GM12864 (cell line): Measurements from ENCODE around the gene MEF2C.

Experiments used
- DNase-seq: peaks from one replicate; pipeline ENCODE4 v3.0.0-alpha.2; 2011; ENCODE audit warnings: low read depth
- H3K4me3 ChIP-seq: 2 replicates; pipeline ENCODE4 v1.5.1; 2011; ENCODE audit warnings: mild to moderate bottlenecking, low read depth, low read length, control low read depth
- CTCF ChIP-seq: IDR thresholded peaks from 2 replicates; pipeline ENCODE4 v1.5.1; 2011; ENCODE audit warnings: low read depth, mild to moderate bottlenecking, moderate library complexity, low read length, control low read depth, inconsistent platforms; ENCODE audit errors: missing control alignments

MEF2C gene

GRCh38 chr5:88729829-88730182 lies 153.2 kb downstream of the MEF2C start:
- no peak for TF ChIP-seq CTCF

GRCh38 chr5:88729084-88729828 lies 153.7 kb downstream of the MEF2C start:
- no peak overlapping the region for H3K4me3 ChIP-seq
- peak; percentile 53 for TF ChIP-seq CTCF
- peak; percentile 75 for DNase-seq

More at GRCh38 chr5:88729829-88730182, 153.2 kb downstream of the MEF2C start:
- no peak for DNase-seq
- H3K4me3 ChIP-seq = no peak overlapping the region

GRCh38 chr5:88727705-88728313 lies 155.2 kb downstream of the MEF2C start:
- no peak for DNase-seq
- no peak overlapping the region for H3K4me3 ChIP-seq
- TF ChIP-seq CTCF = no peak

- no peak for DNase-seq
- TF ChIP-seq CTCF = no peak
These were observed 157.5 kb downstream of the MEF2C start for GRCh38 chr5:88725454-88725853.

GRCh38 chr5:88724201-88724600 lies 158.8 kb downstream of the MEF2C start:
- TF ChIP-seq CTCF = no peak
- no peak for DNase-seq
- H3K4me3 ChIP-seq = no peak overlapping the region

More at GRCh38 chr5:88725454-88725853, 157.5 kb downstream of the MEF2C start:
- H3K4me3 ChIP-seq = no peak overlapping the region

GRCh38 chr5:88722546-88723073 lies 160.4 kb downstream of the MEF2C start:
- no peak overlapping the region for H3K4me3 ChIP-seq
- no peak for TF ChIP-seq CTCF
- no peak for DNase-seq
